Keratinocyte (primary cell): ENCODE measurements around the gene IGFL2. TPM values are rescaled to one million over a fixed set of nuclear protein-coding genes. Genes with fewer than 3 reads are reported as not detected.

Source experiments
- DNase-seq: peaks from one replicate; pipeline ENCODE4 v3.0.0-alpha.2; 2011; ENCODE audit warnings: low read depth, missing footprints, low spot score
- FAIRE-seq: peaks from 2 replicates; lab custom pipeline; 2011; peaks lifted over from hg19 to GRCh38; lab: Jason Lieb, UNC
- H2AFZ ChIP-seq: 2 replicates; pipeline ENCODE4 v1.6.0; 2012; ENCODE audit warnings: low read length, control low read depth, inconsistent platforms; ENCODE audit not compliant: control insufficient read depth
- H3K27ac ChIP-seq: 2 replicates; pipeline ENCODE4 v1.5.1; 2011; ENCODE audit warnings: low read length; ENCODE audit not compliant: control insufficient read depth, insufficient read depth
- H3K27me3 ChIP-seq: 3 replicates; pipeline ENCODE4 v1.6.0; 2011; ENCODE audit warnings: low read length; ENCODE audit not compliant: control insufficient read depth, insufficient read depth; ENCODE audit errors: extremely low read depth
- H3K36me3 ChIP-seq, 2 experiments: 2 replicates in 1 of 2; 3 replicates in 1 of 2; pipeline ENCODE4 v1.5.1; 2011; ENCODE audit warnings: low read length in 2 of 2, mild to moderate bottlenecking in 1 of 2; ENCODE audit not compliant: control insufficient read depth in 2 of 2, insufficient read depth in 2 of 2; ENCODE audit errors: extremely low read depth in 1 of 2
- H3K4me1 ChIP-seq: 3 replicates; pipeline ENCODE4 v1.5.1; 2011; ENCODE audit warnings: low read length; ENCODE audit not compliant: control insufficient read depth, insufficient read depth; ENCODE audit errors: extremely low read depth
- H3K4me2 ChIP-seq: 3 replicates; pipeline ENCODE4 v1.6.0; 2011; ENCODE audit warnings: low read depth, low read length; ENCODE audit not compliant: control insufficient read depth, insufficient read depth; ENCODE audit errors: extremely low read depth
- H3K4me3 ChIP-seq, 3 experiments: fragments of 200-600 bp in 1 of 3; sonication (generic) in 1 of 3; 2 replicates in 2 of 3; 3 replicates in 1 of 3; pipeline ENCODE4 v1.5.1; 2011 to 2016; ENCODE audit warnings: low read length in 3 of 3, mild to moderate bottlenecking in 3 of 3, control low read depth in 2 of 3, inconsistent platforms in 1 of 3, low read depth in 1 of 3, mixed read lengths in 1 of 3, mixed run types in 1 of 3, moderate library complexity in 1 of 3; ENCODE audit not compliant: control insufficient read depth in 2 of 3, insufficient read depth in 2 of 3; ENCODE audit errors: extremely low read depth in 1 of 3
- H3K79me2 ChIP-seq: 2 replicates; pipeline ENCODE4 v1.6.0; 2012; ENCODE audit warnings: low read length; ENCODE audit not compliant: control insufficient read depth, insufficient read depth
- H3K9ac ChIP-seq: 3 replicates; pipeline ENCODE4 v1.6.0; 2011; ENCODE audit warnings: low read length; ENCODE audit not compliant: control insufficient read depth, insufficient read depth; ENCODE audit errors: extremely low read depth
- H3K9me1 ChIP-seq: 3 replicates; pipeline ENCODE4 v1.6.0; 2011; ENCODE audit warnings: low read length; ENCODE audit not compliant: control insufficient read depth, insufficient read depth; ENCODE audit errors: extremely low read depth
- H3K9me3 ChIP-seq: 2 replicates; pipeline ENCODE4 v1.5.1; 2012; ENCODE audit warnings: low read depth, low read length; ENCODE audit not compliant: control insufficient read depth
- H4K20me1 ChIP-seq: 3 replicates; pipeline ENCODE4 v1.6.0; 2011; ENCODE audit warnings: low read length; ENCODE audit not compliant: control insufficient read depth, insufficient read depth; ENCODE audit errors: extremely low read depth
- CTCF ChIP-seq, 3 experiments: IDR thresholded peaks in 1 of 3; conservative IDR thresholded peaks in 1 of 3; optimal IDR thresholded peaks in 1 of 3; 2 replicates in 2 of 3; 3 replicates in 1 of 3; pipeline versions ENCODE3 to v1.5.1; 2011; ENCODE audit warnings: low read length in 3 of 3, mild to moderate bottlenecking in 3 of 3, moderate library complexity in 2 of 3, control low read depth in 1 of 3, inconsistent platforms in 1 of 3; ENCODE audit not compliant: insufficient read depth in 2 of 3; ENCODE audit errors: extremely low read depth in 1 of 3
- EZH2 ChIP-seq: IDR thresholded peaks from one replicate; pipeline ENCODE4 v1.6.1; 2012; ENCODE audit warnings: inconsistent platforms, mild to moderate bottlenecking, low read length, moderate library complexity
- dilution Hi-C: fragments of 300-500 bp; cut with MboI; formaldehyde crosslinking; loops from one replicate; pipeline ENCODE4 v1.7.0; 2020; ENCODE audit warnings: low sequenced_read_pairs; ENCODE audit not compliant: extremely low pct_ligation_motif_present
- polyA plus RNA-seq, 5 experiments: library from polyadenylated mRNA; depleted of rRNA in 3 of 5; stranded (reverse) in 3 of 5; stranded (forward) in 1 of 5; unstranded in 1 of 5; fragments of >200 nt; gene quantifications; 1 replicate in 1 of 5; 2 replicates in 3 of 5; 3 replicates in 1 of 5; pipeline versions ENCODE4 v1.2.1 to v1.2.3, GENCODE V29; 2011 to 2012; ENCODE audit warnings: missing spikeins in 2 of 5, low read depth in 1 of 5, low replicate concordance in 1 of 5

The IGFL2 gene
- polyA plus RNA-seq, 1 donor (not counting 4 experiments of a cell fraction or from before 2014, with no cell fraction given): 7.1 TPM

- FAIRE-seq: no peak
- H3K9me3 ChIP-seq: no peaks in the 10 kb centered on the region
Observed at GRCh38 chr19:46202426-46202825, 54.4 kb downstream of the IGFL2 start.

GRCh38 chr19:46202872-46203860 lies 55.1 kb downstream of the IGFL2 start:
- H3K27me3 ChIP-seq: no peaks in the 10 kb centered on the region
- H3K27ac ChIP-seq: no peak overlapping the region
- H3K9me3 ChIP-seq: no peaks in the 10 kb centered on the region
- H3K4me3 ChIP-seq: peak overlapping the region in 2 of 3 experiments; percentile 7 to 30
- H3K9me1 ChIP-seq: no peaks in the 10 kb centered on the region
- peak overlapping the region; percentile 20 for H3K4me2 ChIP-seq
- no peak overlapping the region for H2AFZ ChIP-seq
- FAIRE-seq (peak; percentile 46), DNase-seq (no peak)
- H3K36me3 ChIP-seq: peaks cover 0 to 1% of the 10 kb centered on the region in 2 experiments
- dilution Hi-C loops: no loop called here
- no peak overlapping the region for H3K9ac ChIP-seq
- TF ChIP-seq EZH2 (no peak), CTCF (optimal IDR thresholded peaks at IDR 0.05 in 1 of 3, IDR thresholded peaks at IDR 0.05 in 1 of 3, conservative IDR thresholded peaks at IDR 0.05 in 1 of 3; ENCODE audit: extremely low read depth in 1 of 3, insufficient read depth in 2 of 3, low read length in 3 of 3) (no peak)
- H4K20me1 ChIP-seq: no peaks in the 10 kb centered on the region
- no peaks in the 10 kb centered on the region for H3K79me2 ChIP-seq
- H3K4me1 ChIP-seq: peaks cover 55% of the 10 kb centered on the region

More at GRCh38 chr19:46202426-46202825, 54.4 kb downstream of the IGFL2 start:
- Histone ChIP-seq H3K27ac (no peak overlapping the region), H3K36me3 (peaks cover 0 to 1% of the 10 kb centered on the region in 2 experiments), H3K4me1 (peaks cover 60% of the 10 kb centered on the region), H3K27me3 (no peaks in the 10 kb centered on the region), H2AFZ (no peak overlapping the region), H4K20me1 (no peaks in the 10 kb centered on the region), H3K9ac (no peak overlapping the region), H3K4me2 (peak overlapping the region; percentile 20), H3K4me3 (peak overlapping the region in 2 of 3 experiments; percentile 7 to 30), H3K9me1 (no peaks in the 10 kb centered on the region), H3K79me2 (no peaks in the 10 kb centered on the region)
- TF ChIP-seq CTCF (optimal IDR thresholded peaks at IDR 0.05 in 1 of 3, IDR thresholded peaks at IDR 0.05 in 1 of 3, conservative IDR thresholded peaks at IDR 0.05 in 1 of 3; ENCODE audit: extremely low read depth in 1 of 3, insufficient read depth in 2 of 3, low read length in 3 of 3) (no peak), EZH2 (no peak)
- no peak for DNase-seq
- dilution Hi-C loops: no loop called here
